GM12874 (cell line): ENCODE data around the gene UNC5C.

Experiments
- TF ChIP-seq, protein P1 (sequence below): IDR thresholded peaks from 2 replicates; pipeline ENCODE4 v1.5.1; 2011; ENCODE audit warnings: low read depth, mild to moderate bottlenecking, control low read depth, low read length, moderate library complexity; ENCODE audit not compliant: insufficient read depth

Gene UNC5C

DNA sequence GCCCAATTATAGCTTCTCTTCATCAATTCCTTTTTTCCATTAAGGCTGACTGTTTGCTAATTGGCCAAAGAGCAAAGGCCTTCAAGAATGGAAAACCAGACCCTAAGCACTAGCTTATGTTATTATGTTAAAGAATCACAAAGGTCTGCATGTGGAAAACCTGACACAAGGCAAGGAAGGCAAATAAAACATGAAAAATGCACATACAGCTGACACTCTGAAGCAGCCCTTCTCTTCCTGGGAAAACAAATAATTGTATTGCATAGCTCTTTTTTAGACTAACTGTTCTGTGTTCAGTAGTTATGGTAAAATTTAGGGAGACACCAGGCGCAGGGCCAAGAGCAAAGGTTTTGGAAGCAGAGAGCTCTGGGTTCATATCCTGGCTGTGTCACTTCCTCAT is 223.1 kb downstream of the UNC5C start:
- TF ChIP-seq, protein P1, sequence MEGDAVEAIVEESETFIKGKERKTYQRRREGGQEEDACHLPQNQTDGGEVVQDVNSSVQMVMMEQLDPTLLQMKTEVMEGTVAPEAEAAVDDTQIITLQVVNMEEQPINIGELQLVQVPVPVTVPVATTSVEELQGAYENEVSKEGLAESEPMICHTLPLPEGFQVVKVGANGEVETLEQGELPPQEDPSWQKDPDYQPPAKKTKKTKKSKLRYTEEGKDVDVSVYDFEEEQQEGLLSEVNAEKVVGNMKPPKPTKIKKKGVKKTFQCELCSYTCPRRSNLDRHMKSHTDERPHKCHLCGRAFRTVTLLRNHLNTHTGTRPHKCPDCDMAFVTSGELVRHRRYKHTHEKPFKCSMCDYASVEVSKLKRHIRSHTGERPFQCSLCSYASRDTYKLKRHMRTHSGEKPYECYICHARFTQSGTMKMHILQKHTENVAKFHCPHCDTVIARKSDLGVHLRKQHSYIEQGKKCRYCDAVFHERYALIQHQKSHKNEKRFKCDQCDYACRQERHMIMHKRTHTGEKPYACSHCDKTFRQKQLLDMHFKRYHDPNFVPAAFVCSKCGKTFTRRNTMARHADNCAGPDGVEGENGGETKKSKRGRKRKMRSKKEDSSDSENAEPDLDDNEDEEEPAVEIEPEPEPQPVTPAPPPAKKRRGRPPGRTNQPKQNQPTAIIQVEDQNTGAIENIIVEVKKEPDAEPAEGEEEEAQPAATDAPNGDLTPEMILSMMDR = no peak

DNA sequence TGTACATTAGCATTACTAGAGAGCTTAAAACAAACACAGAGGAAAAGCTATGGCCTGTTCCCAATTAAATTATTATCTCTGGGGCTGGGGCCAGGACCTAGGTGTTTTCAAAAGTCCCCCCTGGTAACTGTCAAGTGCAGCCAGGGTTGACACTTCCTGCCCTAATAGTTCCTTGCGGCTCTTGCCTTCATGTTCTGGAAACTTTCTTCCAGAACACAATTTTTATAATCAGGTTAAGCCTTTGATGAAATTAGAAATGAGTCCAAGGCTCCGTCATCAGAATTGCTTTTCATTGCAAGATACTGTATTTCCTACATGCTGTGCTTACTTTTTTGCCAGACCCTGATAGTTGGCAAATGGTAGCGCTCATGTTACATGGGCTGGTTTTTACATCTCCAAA is 229.6 kb downstream of the UNC5C start:
- TF ChIP-seq, protein P1 = no peak

DNA sequence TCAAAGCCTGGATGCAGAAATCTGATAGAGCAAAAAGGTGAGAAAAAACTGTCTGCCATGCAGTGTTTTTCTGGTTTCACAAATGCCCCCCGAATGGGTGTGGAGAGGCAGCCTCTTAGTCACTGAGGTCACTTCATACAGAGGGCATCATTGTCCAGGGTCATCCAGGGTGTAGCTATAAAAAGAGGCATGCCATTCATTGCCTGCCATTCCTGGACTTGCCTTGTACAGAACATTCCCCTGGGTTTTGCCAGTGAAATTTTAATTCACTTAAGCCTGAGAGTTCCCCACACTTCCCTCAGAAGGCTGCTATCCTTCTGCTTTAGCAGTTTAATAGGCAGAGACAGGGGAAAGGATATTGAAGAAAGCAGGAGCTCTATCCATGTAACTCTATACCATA is 230.3 kb downstream of the UNC5C start:
- TF ChIP-seq, protein P1 = no peak

DNA sequence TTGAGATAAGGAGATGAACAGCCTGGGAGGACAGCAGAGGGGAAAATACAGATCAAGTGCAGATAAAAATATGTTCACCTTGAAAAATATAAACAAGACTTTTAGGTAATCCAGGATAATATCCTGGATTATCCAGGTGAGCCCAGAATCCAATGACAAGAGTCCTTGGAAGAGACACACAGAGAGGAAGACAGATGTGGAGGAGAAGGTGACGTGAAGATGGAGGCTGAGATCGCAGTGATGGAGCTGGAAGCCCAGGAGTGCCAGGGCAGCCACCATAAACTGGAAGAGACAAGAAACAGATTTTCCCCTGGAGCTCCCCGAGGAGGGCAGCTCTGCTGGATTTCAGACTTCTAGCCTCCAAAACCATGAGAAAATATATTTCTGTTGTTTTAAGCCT is 230.7 kb downstream of the UNC5C start:
- TF ChIP-seq, protein P1 = no peak

DNA sequence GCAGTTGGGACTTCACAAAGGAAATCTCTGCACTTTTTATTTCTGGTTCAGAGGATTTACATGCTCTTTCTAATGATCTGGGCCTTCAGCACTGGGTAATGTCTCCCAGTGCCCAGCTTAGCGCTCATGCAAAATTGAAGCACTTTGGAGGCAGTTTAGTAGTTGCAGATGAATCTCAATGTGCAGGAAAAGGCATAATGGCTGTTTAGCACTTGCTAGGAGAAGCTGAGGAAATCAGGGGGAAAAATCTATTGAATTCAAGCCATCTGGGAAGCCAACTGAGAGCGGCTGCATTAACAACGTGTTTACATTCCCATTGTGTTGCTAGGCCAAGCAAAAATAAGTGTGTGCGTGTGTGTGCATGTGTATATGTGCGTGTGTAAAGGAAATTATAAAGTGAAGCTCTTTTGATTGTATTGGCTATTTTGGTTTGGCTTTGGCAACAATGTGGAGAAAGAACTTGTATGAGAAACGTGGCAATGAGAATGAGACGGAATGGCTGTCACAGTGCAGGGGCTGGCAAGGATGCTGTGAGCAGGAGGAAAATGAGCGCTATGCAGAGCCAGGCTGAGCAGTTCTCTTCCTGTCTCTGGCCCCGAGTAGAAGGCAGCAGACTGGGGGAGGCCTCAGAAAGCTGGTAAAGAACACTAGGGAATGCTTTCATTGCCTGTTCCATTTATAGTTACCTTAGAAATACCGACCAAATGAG is 231.5 kb downstream of the UNC5C start:
- TF ChIP-seq, protein P1 = no peak

DNA sequence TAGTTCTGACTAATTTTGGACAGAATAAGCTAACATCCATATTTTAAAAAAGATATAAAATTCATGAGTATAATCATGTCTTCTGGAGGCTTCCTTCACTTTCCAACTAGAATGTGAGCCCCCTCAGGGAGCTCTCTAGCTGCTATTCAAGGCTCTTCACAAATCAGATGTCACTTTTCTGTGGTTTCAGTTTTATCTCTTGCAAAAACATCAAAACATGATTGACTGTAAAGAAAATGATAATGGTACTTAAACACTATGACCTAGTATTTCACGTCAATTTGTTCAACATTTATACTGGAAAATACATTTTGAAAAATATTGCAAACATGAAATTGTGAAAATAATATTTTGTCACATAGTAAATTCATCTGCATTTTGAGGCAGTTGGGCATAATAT is 234.2 kb downstream of the UNC5C start:
- TF ChIP-seq, protein P1 = no peak

DNA sequence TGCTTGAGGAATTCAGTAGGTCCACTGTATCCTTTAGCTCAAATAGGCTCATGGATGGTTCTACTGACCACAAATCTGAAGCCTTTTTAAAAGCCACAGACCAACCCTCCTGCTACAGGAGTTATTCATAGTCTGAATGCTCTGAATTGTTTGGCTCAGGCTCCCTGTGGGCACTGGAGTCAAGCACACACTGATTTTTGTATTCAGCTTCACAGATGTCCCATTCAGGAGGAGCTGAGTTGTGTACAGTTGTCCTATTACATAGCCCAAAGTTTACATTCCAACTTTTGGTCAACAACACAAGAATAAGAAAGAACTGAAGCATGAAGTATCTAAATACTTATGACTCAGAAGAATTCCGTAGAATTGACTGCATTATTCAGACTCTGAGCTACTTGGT is 243.9 kb downstream of the UNC5C start:
- TF ChIP-seq, protein P1 = no peak
